ENCODE measurements around the gene GIGYF2.
A peak's percentile ranks its signal among the peaks of the same experiment; 100 is the strongest.

GIGYF2 gene

GRCh38 chr2:232865165-232865564 lies 168.0 kb downstream of the GIGYF2 start:
- ATAC-seq = no peak
- no peaks in the 10 kb centered on the region for H3K4me1 Mint-ChIP-seq
- no peak overlapping the region for H3K27ac Mint-ChIP-seq
- no peaks in the 10 kb centered on the region for H3K36me3 Mint-ChIP-seq (ENCODE audit: low read depth)
- no peak overlapping the region for H3K4me3 Mint-ChIP-seq
- H3K27me3 Mint-ChIP-seq = no peaks in the 10 kb centered on the region
- H3K9me3 Mint-ChIP-seq = no peaks in the 10 kb centered on the region
- DNase-seq = no peak

GRCh38 chr2:232866104-232866503 lies 169.0 kb downstream of the GIGYF2 start:
- ATAC-seq = no peak

GRCh38 chr2:232869138-232870017 lies 172.2 kb downstream of the GIGYF2 start:
- Mint-ChIP-seq H3K27ac (no peak overlapping the region), H3K36me3 (ENCODE audit: low read depth) (no peaks in the 10 kb centered on the region), H3K4me3 (no peak overlapping the region), H3K27me3 (no peaks in the 10 kb centered on the region), H3K9me3 (no peaks in the 10 kb centered on the region), H3K4me1 (no peaks in the 10 kb centered on the region)
- DNase-seq (no peak), ATAC-seq (no peak)

More at GRCh38 chr2:232866104-232866503, 169.0 kb downstream of the GIGYF2 start:
- no peak overlapping the region for H3K27ac Mint-ChIP-seq
- no peaks in the 10 kb centered on the region for H3K27me3 Mint-ChIP-seq
- H3K4me3 Mint-ChIP-seq = no peak overlapping the region
- no peaks in the 10 kb centered on the region for H3K4me1 Mint-ChIP-seq
- H3K36me3 Mint-ChIP-seq (ENCODE audit: low read depth) = no peaks in the 10 kb centered on the region
- no peaks in the 10 kb centered on the region for H3K9me3 Mint-ChIP-seq
- DNase-seq = no peak

- Mint-ChIP-seq H3K27ac (no peak within 1 kb of the TSS), H3K4me1 (no peaks in the 10 kb centered on the region), H3K36me3 (ENCODE audit: low read depth) (no peaks in the 10 kb centered on the region), H3K9me3 (no peaks in the 10 kb centered on the region), H3K4me3 (no peak within 1 kb of the TSS), H3K27me3 (peaks cover 2% of the 10 kb centered on the region)
- ATAC-seq (no peak), DNase-seq (no peak)
Observed at GRCh38 chr2:232870018-232870765, 173.1 kb downstream of the GIGYF2 start, which contains the start of gene SNORC. SNORC (plus strand) TSS chr2:232870264; CDS start chr2:232870342, 78 bp downstream.

GRCh38 chr2:232870766-232871371 lies 173.7 kb downstream of the GIGYF2 start:
- ATAC-seq (no peak), DNase-seq (no peak)
- H3K9me3 Mint-ChIP-seq = no peaks in the 10 kb centered on the region
- H3K36me3 Mint-ChIP-seq (ENCODE audit: low read depth) = no peaks in the 10 kb centered on the region
- peaks cover 2% of the 10 kb centered on the region for H3K4me1 Mint-ChIP-seq
- no peak overlapping the region for H3K27ac Mint-ChIP-seq
- H3K27me3 Mint-ChIP-seq = peaks cover 7% of the 10 kb centered on the region
- no peak overlapping the region for H3K4me3 Mint-ChIP-seq

- no peak for DNase-seq
- H3K4me1 Mint-ChIP-seq = peaks cover 2% of the 10 kb centered on the region
- no peak overlapping the region for H3K4me3 Mint-ChIP-seq
Observed at GRCh38 chr2:232871418-232871834, 174.3 kb downstream of the GIGYF2 start.

GRCh38 chr2:232871835-232872736 lies 175.0 kb downstream of the GIGYF2 start:
- no peak for ATAC-seq
- no peak for DNase-seq
- peaks cover 7% of the 10 kb centered on the region for H3K27me3 Mint-ChIP-seq
- H3K4me1 Mint-ChIP-seq = peaks cover 2% of the 10 kb centered on the region
- no peaks in the 10 kb centered on the region for H3K9me3 Mint-ChIP-seq
- H3K27ac Mint-ChIP-seq = no peak overlapping the region
- H3K36me3 Mint-ChIP-seq (ENCODE audit: low read depth) = no peaks in the 10 kb centered on the region
- H3K4me3 Mint-ChIP-seq = no peak overlapping the region

More at GRCh38 chr2:232871418-232871834, 174.3 kb downstream of the GIGYF2 start:
- Mint-ChIP-seq H3K27ac (no peak overlapping the region), H3K36me3 (ENCODE audit: low read depth) (no peaks in the 10 kb centered on the region), H3K27me3 (peaks cover 7% of the 10 kb centered on the region), H3K9me3 (no peaks in the 10 kb centered on the region)
- ATAC-seq = no peak

GRCh38 chr2:232872826-232873225 lies 175.7 kb downstream of the GIGYF2 start:
- Mint-ChIP-seq H3K27ac (no peak overlapping the region), H3K4me1 (peaks cover 2% of the 10 kb centered on the region), H3K4me3 (no peak overlapping the region), H3K9me3 (no peaks in the 10 kb centered on the region), H3K36me3 (ENCODE audit: low read depth) (no peaks in the 10 kb centered on the region), H3K27me3 (peaks cover 11% of the 10 kb centered on the region)
- no peak for DNase-seq
- no peak for ATAC-seq

- Mint-ChIP-seq H3K4me1 (peaks cover 2% of the 10 kb centered on the region), H3K27ac (no peak overlapping the region), H3K9me3 (no peaks in the 10 kb centered on the region), H3K4me3 (no peak overlapping the region), H3K27me3 (peaks cover 15% of the 10 kb centered on the region), H3K36me3 (ENCODE audit: low read depth) (no peaks in the 10 kb centered on the region)
- ATAC-seq = no peak
- DNase-seq = no peak
Observed at GRCh38 chr2:232873292-232873908, 176.3 kb downstream of the GIGYF2 start.

GRCh38 chr2:232873909-232874641 lies 176.9 kb downstream of the GIGYF2 start:
- Mint-ChIP-seq H3K36me3 (ENCODE audit: low read depth) (no peaks in the 10 kb centered on the region), H3K4me1 (peaks cover 2% of the 10 kb centered on the region), H3K9me3 (no peaks in the 10 kb centered on the region), H3K27me3 (peaks cover 16% of the 10 kb centered on the region), H3K27ac (no peak overlapping the region), H3K4me3 (no peak overlapping the region)
- no peak for DNase-seq
- ATAC-seq = no peak

GRCh38 chr2:232874677-232875223 lies 177.6 kb downstream of the GIGYF2 start:
- H3K27ac Mint-ChIP-seq = no peak overlapping the region
- H3K36me3 Mint-ChIP-seq (ENCODE audit: low read depth) = no peaks in the 10 kb centered on the region
- DNase-seq = no peak
- no peak for ATAC-seq
- H3K4me1 Mint-ChIP-seq = peaks cover 2% of the 10 kb centered on the region
- H3K27me3 Mint-ChIP-seq = peaks cover 16% of the 10 kb centered on the region
- no peaks in the 10 kb centered on the region for H3K9me3 Mint-ChIP-seq
- H3K4me3 Mint-ChIP-seq = peak overlapping the region; percentile 26

- Mint-ChIP-seq H3K27ac (no peak overlapping the region), H3K27me3 (peaks cover 16% of the 10 kb centered on the region), H3K36me3 (ENCODE audit: low read depth) (no peaks in the 10 kb centered on the region), H3K4me3 (peak overlapping the region; percentile 26), H3K9me3 (no peaks in the 10 kb centered on the region), H3K4me1 (peaks cover 2% of the 10 kb centered on the region)
- DNase-seq (peak; percentile 16), ATAC-seq (no peak)
Observed at GRCh38 chr2:232875256-232876121, 178.4 kb downstream of the GIGYF2 start.
